Transverse colon (tissue), 4 donors: ENCODE results near the gene UBAC1.

Experiments used
- POLR2A ChIP-seq: fragments of 450-650 bp; IDR thresholded peaks from one replicate; pipeline ENCODE4 v1.6.1; 2016; ENCODE audit warnings: antibody characterized with exemption, mild to moderate bottlenecking, moderate library complexity
- POLR2AphosphoS5 ChIP-seq, 3 donors: sonication (generic); formaldehyde crosslinking; IDR thresholded peaks; one replicate each; pipeline ENCODE4 v1.6.1; 2016; ENCODE audit warnings: antibody characterized with exemption in 3 of 3
- TF ChIP-seq, protein P1 (sequence below), 5 experiments: fragments of 200-600 bp in 3 of 5; fragments of 450-650 bp in 2 of 5; sonication (generic) in 3 of 5; IDR thresholded peaks; 1 replicate in 2 of 5; 2 replicates in 3 of 5; pipeline ENCODE4 v1.5.1; 2016 to 2017; ENCODE audit warnings: antibody characterized with exemption in 5 of 5, inconsistent platforms in 3 of 5, mild to moderate bottlenecking in 2 of 5, moderate library complexity in 1 of 5

DNA sequence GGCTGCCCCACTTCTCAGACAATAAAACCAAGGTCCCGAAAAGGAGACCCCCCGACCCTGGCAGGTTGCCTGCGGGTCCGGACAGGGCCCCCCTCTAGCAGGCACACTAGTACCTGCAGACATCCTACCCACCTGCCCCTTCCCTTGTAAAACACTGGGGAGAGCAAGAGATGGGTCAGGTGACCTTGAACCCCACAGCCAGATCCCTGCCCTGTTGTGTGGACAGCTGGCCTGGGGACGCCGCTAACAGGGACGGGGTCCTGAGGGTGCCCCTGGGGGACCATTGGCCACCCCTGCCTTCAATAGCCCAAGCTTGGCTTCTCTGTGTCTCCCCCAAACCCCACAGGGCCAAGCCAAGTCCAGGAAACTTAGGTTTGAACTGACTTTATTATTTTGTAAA is 45.0 kb upstream of the UBAC1 start:
- TF ChIP-seq, protein P1, sequence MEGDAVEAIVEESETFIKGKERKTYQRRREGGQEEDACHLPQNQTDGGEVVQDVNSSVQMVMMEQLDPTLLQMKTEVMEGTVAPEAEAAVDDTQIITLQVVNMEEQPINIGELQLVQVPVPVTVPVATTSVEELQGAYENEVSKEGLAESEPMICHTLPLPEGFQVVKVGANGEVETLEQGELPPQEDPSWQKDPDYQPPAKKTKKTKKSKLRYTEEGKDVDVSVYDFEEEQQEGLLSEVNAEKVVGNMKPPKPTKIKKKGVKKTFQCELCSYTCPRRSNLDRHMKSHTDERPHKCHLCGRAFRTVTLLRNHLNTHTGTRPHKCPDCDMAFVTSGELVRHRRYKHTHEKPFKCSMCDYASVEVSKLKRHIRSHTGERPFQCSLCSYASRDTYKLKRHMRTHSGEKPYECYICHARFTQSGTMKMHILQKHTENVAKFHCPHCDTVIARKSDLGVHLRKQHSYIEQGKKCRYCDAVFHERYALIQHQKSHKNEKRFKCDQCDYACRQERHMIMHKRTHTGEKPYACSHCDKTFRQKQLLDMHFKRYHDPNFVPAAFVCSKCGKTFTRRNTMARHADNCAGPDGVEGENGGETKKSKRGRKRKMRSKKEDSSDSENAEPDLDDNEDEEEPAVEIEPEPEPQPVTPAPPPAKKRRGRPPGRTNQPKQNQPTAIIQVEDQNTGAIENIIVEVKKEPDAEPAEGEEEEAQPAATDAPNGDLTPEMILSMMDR (IDR thresholded peaks at IDR 0.05), result no peak
- no peak for TF ChIP-seq POLR2A
- no peak for TF ChIP-seq POLR2AphosphoS5 (IDR thresholded peaks at IDR 0.05)
